ENCODE measurements around the gene IBTK. TPM values are rescaled to one million over a fixed set of nuclear protein-coding genes. Genes with fewer than 3 reads are reported as not detected.
"Not testable (repeated sequence)": the region's sequence is repeated elsewhere in the genome, so short reads cannot be mapped to it uniquely, and the experiment has no call there.

Gene IBTK
- polyA plus RNA-seq, 1 experiment, result 13.0 TPM

DNA sequence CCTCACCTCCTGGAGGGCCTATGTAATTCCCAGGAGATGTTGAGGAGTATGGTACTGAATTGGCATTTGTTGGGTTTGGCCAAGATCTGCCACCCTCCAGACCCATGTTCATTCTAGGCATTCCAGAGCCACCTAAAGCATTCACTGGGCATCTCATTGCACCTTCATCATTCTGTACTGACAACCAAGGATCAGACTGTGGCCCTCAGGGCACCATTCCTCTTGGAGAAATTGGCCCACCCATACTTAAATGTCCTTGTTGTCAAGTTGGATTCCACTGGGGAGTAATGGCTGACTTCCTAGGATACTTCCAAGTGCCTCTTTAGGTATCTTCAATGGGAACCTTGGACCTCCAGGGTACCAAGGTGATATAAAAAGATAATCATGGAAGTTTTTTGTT is 16.8 kb upstream of the IBTK start:
- DNase-seq (ENCODE audit: low read depth), result no peak
- Histone ChIP-seq H3K36me3 (ENCODE audit: control insufficient read depth, insufficient read depth, low read length) (no peaks in the 10 kb centered on the region), H3K27me3 (ENCODE audit: control insufficient read depth, insufficient read depth, low read length) (no peaks in the 10 kb centered on the region), H3K4me3 (ENCODE audit: low read depth, low read length) (no peak overlapping the region)
- ChIA-PET CTCF (interaction anchor here (0.6 kb wide), 1 partner anchor 437 kb away, joined by 3 read pairs; no protein-coding TSS in a partner anchor), POLR2A (no interaction called here)
- TF ChIP-seq, protein P1, sequence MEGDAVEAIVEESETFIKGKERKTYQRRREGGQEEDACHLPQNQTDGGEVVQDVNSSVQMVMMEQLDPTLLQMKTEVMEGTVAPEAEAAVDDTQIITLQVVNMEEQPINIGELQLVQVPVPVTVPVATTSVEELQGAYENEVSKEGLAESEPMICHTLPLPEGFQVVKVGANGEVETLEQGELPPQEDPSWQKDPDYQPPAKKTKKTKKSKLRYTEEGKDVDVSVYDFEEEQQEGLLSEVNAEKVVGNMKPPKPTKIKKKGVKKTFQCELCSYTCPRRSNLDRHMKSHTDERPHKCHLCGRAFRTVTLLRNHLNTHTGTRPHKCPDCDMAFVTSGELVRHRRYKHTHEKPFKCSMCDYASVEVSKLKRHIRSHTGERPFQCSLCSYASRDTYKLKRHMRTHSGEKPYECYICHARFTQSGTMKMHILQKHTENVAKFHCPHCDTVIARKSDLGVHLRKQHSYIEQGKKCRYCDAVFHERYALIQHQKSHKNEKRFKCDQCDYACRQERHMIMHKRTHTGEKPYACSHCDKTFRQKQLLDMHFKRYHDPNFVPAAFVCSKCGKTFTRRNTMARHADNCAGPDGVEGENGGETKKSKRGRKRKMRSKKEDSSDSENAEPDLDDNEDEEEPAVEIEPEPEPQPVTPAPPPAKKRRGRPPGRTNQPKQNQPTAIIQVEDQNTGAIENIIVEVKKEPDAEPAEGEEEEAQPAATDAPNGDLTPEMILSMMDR (IDR thresholded peaks at IDR 0.05; ENCODE audit: insufficient read depth, low read depth, low read length), result no peak

DNA sequence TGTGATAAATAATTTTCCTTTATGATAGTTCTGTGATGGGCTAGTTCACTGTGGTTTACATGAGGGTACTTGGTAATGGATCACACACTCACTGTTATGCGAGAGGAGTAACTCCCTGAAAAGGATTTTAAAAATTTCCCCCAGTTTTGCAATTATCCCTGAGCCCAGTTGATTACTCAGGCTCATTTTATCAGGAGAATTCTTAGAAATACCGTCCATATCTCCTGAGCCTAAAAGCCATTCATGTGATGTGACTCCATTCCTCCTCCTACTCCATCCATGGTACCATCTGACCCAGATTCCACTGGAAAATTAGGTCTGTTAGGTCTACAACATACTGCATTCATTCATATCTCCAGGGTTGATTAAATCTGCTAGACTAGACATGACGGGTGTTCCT is 16.4 kb upstream of the IBTK start:
- TF ChIP-seq, protein P1 (IDR thresholded peaks at IDR 0.05; ENCODE audit: insufficient read depth, low read depth, low read length), result no peak
- CTCF ChIA-PET, result interaction anchor here (0.6 kb wide), 1 partner anchor 437 kb away, joined by 3 read pairs; no protein-coding TSS in a partner anchor
- no peak for DNase-seq (ENCODE audit: low read depth)
- H3K36me3 ChIP-seq (ENCODE audit: control insufficient read depth, insufficient read depth, low read length), result no peaks in the 10 kb centered on the region
- H3K4me3 ChIP-seq (ENCODE audit: low read depth, low read length), result no peak overlapping the region
- POLR2A ChIA-PET, result no interaction called here
- no peaks in the 10 kb centered on the region for H3K27me3 ChIP-seq (ENCODE audit: control insufficient read depth, insufficient read depth, low read length)

DNA sequence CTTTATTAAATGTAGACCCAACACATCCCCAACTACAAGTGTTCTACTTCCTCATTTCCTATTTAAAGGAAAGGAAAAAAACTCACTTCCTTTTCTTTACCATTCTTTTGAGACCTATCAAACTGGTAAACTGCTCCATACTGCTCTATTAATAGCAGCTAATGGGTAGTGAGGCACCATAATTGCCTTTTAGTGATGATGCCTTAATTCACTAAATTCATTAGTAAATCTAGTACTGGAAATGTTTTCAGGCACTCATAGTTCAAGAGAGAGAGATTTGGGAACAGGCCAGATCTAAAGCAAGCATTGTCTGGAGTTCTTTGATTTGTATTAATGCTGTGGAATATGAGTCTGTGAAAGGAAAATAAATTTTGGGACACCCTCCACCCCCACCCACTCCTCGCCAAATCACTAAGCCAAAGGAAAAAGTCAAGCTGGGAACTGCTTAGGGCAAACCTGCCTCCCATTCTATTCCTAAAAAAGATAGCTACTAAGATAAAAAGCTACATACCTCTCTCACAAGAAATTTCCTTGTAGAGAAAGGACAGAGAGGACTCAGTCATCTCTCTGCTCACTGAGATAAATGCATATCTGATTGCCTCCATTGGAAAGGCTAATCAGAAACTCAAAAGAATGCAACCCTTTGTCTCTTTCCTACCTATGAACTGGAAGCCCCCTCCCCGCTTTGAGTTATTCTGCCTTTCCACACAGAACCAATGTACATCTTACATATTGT is 13.6 kb upstream of the IBTK start:
- CTCF ChIA-PET, result interaction anchor here (1.0 to 3.6 kb wide), 7 partner anchors 8 to 804 kb away, joined by 3 to 33 read pairs (median 4); partner anchors contain the start of gene UBE3D
- Histone ChIP-seq H3K4me3 (ENCODE audit: low read depth, low read length) (no peak overlapping the region), H3K36me3 (ENCODE audit: control insufficient read depth, insufficient read depth, low read length) (no peaks in the 10 kb centered on the region), H3K27me3 (ENCODE audit: control insufficient read depth, insufficient read depth, low read length) (no peaks in the 10 kb centered on the region)
- no peak for DNase-seq (ENCODE audit: low read depth)
- POLR2A ChIA-PET, result no interaction called here
- TF ChIP-seq, protein P1 (IDR thresholded peaks at IDR 0.05; ENCODE audit: insufficient read depth, low read depth, low read length), result no peak

DNA sequence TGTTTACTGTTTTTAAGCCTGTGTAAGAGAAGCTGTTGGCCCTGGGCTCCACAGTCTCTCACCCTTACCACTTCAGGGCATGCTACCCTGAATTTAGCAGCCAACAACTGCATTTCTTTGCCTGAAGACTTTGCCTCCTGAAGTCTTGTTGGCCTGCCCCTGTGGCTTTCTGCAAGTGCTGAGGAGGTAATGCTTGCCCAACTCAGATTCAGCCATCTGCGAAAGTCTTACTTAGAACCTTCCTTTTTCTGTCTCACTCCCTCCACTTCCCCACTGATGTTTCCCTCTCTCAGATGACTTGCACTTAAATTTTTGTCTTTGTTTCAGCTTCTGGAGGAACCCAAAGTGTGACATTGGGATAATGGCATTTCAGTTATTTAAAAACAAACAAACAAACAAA is 11.8 kb upstream of the IBTK start:
- no peak for DNase-seq (ENCODE audit: low read depth)
- TF ChIP-seq, protein P1 (IDR thresholded peaks at IDR 0.05; ENCODE audit: insufficient read depth, low read depth, low read length), result no peak
- ChIA-PET CTCF (interaction anchor here (1.3 to 3.6 kb wide), 4 partner anchors 12 to 798 kb away, joined by 4 to 33 read pairs (median 9); no protein-coding TSS in a partner anchor), POLR2A (no interaction called here)
- no peaks in the 10 kb centered on the region for H3K36me3 ChIP-seq (ENCODE audit: control insufficient read depth, insufficient read depth, low read length)
- H3K27me3 ChIP-seq (ENCODE audit: control insufficient read depth, insufficient read depth, low read length), result no peaks in the 10 kb centered on the region
- no peak overlapping the region for H3K4me3 ChIP-seq (ENCODE audit: low read depth, low read length)

DNA sequence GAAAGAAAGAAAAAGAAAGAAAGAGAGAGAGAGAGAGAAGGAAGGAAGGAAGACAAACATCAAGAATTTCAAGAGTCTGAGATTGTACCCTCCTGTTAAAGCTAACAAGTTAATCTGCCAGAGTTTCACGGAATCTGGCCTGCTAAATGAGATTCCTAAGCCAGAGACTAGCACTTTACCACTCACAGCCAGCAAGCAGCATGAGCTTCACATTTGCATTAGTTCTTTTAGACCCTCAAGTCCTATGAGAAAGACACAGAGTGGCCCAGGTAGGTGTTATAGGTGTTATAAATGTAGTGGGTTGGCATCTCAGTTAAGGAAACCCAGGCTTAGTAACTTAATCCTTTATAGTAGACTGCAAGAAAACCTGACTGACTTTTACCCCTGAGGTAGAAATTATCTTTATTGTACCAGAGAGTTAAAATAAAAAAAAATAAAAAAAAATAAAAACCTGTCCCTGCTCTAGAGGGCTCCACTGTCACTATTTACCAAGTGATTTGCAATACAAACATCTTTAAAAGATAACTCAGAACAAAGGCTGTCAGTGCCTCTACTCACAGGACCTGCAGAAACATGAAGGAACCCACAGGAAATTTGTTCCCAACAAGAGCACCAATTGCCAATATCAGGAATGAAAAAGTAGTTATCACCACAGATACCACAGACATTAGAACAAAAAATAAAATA is 9.7 kb upstream of the IBTK start:
- no peaks in the 10 kb centered on the region for H3K36me3 ChIP-seq (ENCODE audit: control insufficient read depth, insufficient read depth, low read length)
- ChIA-PET CTCF (interaction anchor here (0.7 to 3.3 kb wide), 4 partner anchors 14 to 800 kb away, joined by 3 to 14 read pairs (median 4); no protein-coding TSS in a partner anchor), POLR2A (no interaction called here)
- H3K27me3 ChIP-seq (ENCODE audit: control insufficient read depth, insufficient read depth, low read length), result no peaks in the 10 kb centered on the region
- no peak overlapping the region for H3K4me3 ChIP-seq (ENCODE audit: low read depth, low read length)
- no peak for DNase-seq (ENCODE audit: low read depth)
- TF ChIP-seq, protein P1 (IDR thresholded peaks at IDR 0.05; ENCODE audit: insufficient read depth, low read depth, low read length), result no peak

DNA sequence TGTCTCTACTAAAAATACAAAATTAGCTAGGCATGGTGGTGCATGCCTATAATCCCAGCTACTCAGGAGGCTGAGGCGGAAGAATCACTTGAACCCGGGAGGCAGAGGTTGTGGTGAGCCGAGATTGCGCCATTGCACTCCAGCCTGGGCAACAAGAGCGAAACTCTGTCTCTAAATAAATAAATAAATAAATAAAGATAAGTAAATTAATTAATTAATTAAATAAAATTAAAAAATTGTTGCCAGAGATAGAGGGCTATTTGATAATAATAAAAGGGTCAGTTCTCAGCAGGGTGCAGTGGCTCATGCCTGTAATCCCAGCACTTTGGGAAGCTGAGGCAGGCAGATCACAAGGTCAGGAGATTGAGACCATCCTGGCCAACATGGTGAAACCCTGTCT is 7.2 kb upstream of the IBTK start:
- CTCF ChIA-PET, result interaction anchor here (2.0 to 4.7 kb wide), 4 partner anchors 16 to 811 kb away, joined by 5 to 38 read pairs (median 12); partner anchors contain the start of gene UBE3D
- H3K4me3 ChIP-seq (ENCODE audit: low read depth, low read length); H3K36me3 ChIP-seq (ENCODE audit: control insufficient read depth, insufficient read depth, low read length); DNase-seq (ENCODE audit: low read depth); H3K27me3 ChIP-seq (ENCODE audit: control insufficient read depth, insufficient read depth, low read length); POLR2A ChIA-PET: not testable (repeated sequence)

Data from BJ (cell line).